DMS53 (cell line): ENCODE data around the gene KCNH5.

Experiments
- DNase-seq: peaks from one replicate; lab custom pipeline; 2025; lab: John Stamatoyannopoulos, UW

KCNH5 gene

DNA sequence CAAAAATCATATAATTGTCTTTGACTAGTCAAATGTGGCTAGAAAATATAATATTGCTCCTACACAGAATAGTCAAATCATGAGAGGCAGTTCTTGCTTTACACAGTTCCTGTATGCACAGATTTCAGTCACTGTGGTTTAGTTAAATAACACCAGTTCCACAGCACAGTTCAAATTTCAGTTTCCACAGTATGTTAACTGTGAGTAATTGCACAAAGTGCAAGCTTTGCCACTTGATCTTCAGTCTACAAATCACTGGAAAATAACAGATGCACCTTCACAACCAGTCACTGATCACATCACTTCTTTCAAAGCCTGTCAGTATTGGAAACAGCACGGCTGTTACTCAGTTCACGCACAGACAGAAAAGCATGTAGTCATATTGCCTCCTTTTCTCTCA, 38.7 kb downstream of the KCNH5 start:
- no peak for DNase-seq

DNA sequence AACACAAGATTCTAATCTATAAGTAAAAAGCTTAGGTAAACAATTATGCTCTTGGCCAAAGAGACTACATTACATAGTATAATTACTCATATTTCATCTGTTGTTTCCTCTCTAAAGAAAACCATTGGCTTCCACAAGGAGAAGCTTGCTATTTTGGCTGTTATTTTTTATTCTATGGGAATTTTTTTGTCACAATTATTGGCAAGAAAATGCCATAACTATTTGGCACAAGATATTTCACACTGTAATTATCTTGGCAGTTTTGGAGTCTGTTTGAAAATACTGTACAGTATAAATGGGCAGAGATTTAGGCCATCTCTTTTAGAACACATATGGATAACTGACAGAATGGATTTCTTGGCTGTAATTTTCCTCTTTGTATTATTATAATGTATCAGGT, 51.2 kb downstream of the KCNH5 start:
- no peak for DNase-seq

DNA sequence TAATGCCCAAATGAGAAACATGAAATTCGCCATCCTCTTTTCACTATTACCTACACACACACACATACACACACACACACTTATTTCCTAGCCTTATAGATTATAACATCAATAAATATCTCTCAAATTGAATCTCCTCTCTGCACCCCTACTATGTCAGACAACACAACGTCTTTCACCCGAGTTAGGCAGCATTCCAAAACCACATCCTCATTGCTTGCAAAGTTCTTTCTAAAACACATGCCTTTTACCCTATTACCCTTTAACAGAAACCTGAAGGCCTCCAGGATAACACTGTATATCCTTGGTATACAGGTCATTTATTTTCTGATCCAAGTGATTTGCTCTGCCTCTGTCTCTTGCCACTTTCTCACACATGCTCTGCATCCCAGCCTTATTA, 56.3 kb downstream of the KCNH5 start:
- no peak for DNase-seq

DNA sequence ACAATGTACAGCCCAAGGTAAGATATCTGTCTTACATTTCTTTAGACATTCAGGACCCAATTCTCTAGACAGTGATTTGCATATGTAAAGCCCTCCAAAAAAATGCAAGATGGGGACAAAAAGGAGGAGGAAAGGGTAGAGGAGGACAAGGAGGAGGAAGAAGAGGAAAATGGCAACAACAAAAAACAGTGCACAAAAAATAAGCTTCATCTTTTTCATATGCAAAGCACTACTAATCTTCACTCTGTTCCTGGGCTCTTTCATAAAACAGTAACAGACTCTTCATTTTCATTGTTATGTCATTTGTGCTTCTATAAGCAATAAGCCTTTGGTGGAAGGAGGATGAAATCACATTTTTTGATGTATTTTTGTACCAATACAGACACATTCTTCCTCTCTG, 61.4 kb downstream of the KCNH5 start:
- no peak for DNase-seq

DNA sequence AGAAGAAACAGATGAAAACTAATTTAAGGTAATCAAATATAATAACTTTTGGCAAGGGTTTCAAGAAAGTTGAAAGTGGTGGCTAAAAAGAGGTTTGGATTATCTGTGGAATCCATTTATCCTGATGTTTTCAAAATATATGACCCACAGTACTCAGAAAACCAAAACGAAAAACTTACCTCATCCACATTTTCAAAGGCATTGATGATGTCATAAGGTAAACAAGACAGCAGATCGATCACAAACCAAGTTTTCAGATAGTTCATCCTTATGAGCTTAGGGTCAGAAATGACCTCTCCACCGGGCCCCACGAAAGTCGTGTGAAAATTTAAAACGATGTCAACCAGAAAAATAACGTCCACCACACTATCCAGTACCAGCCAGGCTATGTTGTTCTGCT, 64.6 kb downstream of the KCNH5 start:
- no peak for DNase-seq

DNA sequence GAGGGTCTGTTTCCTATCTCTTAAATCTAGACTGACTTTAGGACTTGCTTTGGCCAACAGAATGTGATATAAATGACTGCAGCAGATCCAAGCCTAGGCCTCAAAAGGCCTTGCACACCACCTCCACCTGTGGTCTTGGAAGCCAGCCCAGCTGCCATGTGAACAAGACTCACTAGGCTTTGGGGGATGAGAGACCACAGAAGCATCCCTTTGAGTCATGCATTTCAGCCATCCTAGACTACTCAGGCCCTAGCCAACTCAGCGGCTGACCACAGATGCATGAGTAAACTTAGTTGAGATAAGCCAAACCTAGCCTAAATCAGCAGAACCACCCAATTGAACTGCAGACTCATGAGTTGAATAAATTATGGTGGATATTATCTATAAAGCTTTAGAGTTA, 87.7 kb downstream of the KCNH5 start:
- no peak for DNase-seq

DNA sequence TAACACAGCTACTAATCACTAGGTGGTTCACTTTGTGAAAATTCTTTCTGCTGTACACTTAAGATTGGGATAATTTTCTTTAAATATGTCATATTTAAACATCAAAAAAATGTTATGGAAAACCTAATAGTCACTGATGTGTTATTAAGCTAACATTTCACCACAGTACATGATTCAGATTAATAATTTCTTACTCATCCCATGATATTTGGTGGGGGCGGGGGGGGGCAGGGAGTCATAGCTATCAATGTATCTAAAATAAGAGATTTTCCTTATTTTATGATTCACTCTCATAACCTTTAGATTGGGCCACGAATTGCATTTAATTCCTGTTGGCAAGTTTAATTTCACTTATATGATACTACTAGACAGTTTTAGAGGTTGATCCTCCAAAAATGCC, 88.8 kb downstream of the KCNH5 start:
- DNase-seq, result no peak

DNA sequence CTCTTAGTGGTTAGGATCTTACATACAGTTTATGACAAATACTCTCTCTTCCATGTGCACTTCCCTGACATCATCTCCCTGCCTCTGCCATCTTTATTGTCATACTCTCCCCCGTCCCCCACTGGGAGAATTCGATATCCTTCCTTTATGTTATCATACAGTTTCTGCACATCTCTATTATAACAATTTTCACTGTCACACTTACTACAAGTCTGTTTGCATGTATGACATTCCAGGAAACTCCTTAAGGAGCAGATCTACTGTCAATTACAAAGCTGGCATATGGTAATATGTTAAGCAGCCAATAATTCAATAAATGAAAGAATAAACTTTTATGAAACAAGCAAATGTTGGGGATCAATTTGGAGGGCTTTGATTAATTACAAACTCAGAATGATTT, 91.1 kb downstream of the KCNH5 start:
- no peak for DNase-seq

DNA sequence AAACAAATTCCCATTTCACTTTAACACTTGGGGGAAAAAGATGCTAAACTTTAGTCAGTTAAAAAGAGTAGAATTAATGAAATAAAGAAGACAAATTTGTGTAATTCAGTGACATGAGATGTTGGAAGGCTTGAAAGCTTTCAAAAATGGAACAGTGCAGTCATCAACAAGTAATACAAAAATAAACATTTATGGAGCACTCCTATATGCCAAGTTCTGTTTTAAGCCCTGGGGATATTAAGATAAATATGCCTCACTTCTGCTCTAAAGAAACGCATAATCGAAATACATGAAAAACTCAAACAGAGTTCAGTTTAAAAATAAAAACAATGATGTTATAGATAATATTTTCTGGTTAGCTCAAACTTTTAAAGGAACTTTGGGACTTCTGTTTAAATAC, 93.0 kb downstream of the KCNH5 start:
- DNase-seq, result no peak

DNA sequence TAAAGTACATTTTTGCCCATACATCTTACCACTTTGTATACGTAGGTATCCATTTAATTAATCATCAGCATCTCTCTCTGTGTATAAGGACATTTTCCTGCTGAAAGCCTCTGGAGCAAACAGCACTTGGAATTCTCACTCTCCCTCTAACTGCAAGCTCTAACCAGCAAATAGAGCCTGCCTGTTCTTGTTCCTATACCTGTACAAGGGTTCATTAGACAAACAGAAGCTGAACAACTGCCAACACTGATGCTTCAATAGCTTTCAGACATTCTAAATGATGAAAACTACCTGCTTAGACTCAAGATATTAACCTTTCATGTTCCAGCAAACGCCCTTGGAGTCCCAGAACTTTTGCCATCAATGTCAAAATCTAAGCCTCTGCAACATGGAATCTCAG, 98.0 kb downstream of the KCNH5 start:
- DNase-seq, result no peak

DNA sequence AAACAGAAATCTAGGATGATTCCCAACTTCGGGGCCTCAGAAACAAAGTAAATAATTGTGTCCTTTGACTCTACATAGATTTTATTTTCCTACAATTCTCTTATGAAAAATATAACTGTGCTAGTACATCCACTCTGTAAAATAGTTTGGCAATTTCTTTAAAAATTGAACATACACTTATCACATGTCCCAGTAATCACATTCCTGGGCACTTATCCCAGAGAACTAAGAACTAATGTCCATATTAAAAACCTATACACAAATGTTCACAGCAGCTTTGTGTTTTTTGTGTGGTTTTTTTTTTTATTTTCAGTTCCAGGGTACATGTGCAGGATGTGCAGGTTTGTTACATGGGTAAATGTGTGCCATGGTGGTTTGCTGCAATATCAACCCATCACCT, 99.0 kb downstream of the KCNH5 start:
- no peak for DNase-seq

DNA sequence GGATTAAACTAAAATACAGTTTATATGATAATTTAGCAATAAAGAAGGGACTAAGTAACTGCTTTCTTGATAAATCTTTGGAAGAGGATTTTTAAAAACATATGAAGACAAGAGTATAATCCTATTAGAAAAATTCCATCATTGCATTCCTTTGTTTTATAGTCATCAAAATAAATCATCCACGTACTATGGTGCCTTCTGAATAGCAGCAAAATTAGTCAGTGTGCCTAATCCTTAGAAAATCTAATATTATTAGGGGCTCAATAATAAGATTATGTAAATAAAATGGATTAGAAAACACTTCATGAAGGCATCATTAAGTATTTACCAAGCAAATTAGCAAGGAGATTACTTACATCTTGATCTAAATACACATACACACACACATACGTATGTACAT, 102.1 kb downstream of the KCNH5 start:
- DNase-seq, result no peak

DNA sequence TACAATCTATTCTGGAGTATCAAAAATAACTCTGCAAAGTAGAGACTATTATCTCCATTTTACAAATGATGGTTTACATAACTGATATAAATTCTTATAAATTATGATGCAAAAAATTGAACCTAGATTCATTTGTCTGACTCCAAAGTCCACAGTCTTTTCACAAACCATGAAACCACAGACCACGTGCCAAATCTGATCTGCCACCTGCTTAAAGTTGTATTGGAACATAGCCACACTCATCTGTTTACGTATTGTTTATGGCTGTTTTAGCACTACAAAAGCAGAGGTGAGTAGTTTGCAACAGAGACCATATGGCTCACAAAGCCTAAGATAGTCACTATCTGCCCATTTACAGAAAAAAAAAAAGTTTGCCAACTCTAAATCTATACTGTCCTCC, 105.3 kb downstream of the KCNH5 start:
- peak; percentile 60 for DNase-seq

DNA sequence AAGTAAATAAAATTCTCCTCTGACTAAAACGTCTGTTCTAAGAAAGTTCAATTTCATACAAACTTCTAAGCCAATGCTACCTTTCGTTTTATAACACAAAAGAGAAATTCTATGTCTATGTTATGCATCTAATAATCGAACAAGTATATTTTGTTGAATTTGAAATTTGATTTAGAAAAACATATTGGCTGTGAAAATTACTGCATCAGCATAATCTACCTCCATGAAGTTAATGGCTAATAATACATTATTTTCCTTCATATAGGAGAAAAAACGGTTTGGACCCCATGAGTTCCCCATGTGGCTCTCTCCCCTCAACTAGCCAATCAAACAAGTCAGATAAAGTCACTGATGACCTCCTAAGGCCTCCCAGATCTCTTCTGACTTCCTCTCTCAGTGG, 106.5 kb downstream of the KCNH5 start:
- no peak for DNase-seq

DNA sequence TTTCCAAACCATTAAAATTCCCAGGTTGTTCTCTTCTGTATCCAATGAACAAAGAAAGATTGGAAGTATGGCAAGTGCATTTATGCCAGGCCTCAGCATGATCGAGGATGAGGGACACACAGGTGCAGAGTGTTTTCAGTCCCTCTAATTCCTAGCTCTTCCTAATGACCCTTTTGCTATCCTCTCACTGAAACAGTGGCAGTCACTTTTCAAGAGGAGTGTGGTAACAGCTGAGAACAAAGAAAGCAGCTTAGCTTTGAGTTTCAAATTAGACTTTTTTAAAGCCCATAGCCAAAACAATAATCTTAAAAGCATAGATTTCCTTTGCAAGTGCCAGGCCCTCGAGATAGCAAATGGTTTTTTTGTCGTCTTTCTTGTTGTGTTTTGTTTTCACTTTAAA, 110.8 kb downstream of the KCNH5 start:
- DNase-seq, result no peak

DNA sequence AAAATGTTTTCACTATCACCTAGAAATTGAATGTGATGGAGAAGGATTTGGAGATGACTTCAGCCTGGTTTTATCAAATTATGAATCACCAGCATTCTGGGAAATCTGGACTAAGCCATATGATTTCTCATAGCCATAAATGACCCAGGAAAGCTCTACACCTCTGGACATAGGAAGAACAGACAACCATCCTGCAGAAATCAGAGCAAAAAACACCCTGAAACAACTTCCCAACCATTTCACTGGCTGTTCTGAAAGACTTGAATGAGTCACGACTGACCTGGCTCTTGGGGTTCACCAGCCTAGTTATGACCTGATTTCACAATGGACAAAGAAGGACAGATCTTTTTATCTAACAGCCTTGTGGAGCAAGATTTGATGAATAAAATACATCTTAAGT, 123.8 kb downstream of the KCNH5 start:
- no peak for DNase-seq

DNA sequence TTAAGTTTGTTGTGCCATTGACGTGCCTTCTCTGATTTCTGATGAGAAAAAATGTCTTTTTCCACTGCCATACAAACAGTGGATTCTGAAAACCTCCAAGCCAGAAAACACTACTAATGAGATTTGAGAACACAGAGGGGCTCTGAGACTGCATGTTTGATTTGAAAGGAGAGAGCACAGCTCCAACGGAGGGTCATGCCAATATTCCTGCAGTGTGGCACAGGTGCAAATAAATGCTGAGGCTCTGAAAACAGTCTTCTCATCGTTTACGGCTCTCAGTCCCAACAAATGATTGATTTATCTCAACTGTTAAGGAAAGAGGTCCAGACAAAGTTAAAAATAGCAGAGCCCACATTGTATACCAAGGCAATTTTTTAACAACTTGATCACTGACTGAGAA, 128.7 kb downstream of the KCNH5 start:
- DNase-seq, result no peak

DNA sequence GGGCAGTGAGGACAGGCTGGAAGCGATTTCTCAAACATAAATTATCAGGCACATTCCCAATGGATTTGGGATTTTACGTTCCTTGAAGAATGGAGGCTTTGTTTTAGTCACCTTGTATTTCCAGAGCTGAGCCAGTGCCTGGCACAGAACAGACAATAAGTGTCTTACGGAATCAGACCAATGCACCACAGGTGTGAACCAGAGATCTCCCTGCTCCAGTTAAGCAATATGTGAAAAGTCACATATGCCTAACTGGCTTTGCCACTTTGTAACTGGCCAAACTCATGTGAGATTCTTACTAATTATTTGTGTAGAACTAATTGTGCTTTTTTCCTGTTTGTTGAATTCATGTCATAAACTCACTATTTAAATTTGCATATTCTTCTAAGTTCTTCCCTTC, 130.4 kb downstream of the KCNH5 start:
- DNase-seq, result no peak

DNA sequence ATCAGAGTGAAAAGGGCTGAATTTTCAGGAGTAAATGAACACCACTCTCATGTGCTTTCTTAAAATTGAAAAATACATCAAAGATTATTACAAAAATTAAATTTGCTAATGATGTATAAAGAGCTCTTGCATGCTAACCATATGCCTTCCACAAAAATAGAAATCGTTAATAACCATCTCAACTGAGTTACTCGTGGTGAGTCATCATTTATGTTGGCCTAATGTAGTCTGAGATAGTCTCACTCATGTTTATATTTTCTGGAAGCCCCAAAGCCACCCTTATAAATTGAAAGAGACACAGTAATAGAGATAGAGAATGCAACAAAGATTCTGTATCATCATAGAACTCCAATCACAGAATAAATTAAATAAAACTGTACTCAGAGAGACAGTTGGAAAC, 131.2 kb downstream of the KCNH5 start:
- DNase-seq, result no peak

DNA sequence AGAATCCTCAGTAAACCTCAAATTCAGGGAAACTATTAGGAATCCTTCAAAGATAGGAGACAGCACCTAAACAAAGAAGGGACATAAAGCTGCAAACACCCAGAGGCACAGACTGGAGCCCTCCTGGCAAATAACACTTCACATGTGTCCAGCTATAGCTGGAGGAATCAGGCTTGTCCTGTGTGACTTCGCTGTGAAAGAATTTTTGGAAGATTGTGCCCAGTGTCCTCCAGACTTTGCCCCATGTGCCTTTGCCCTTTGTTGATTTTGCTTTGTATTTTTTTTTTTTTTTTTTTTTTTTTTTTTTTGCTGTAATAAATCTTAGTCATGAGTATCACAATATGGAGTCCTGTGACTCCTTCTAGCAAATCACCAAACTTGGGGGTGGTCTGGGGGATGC, 136.8 kb downstream of the KCNH5 start:
- peak; percentile 17 for DNase-seq

DNA sequence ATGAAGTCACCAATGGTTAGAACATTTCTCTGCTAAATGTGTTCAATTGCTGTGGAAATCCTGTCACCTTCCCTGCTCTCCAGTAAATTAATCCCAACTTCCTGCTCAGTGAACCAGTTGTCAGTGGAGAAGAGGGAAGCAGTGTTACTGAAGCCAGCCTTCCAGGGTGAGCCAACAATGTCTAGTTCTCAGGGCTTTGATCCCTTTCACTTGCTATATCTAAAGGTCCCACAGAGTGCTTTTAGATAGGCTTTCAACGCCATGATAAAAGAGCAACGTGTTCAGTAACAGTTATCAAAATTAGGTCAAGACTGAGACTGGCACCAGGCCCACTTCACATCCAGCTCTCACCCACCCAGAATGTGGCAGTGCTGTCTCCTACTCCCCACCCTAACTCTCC, 139.7 kb downstream of the KCNH5 start:
- peak; percentile 29 for DNase-seq

DNA sequence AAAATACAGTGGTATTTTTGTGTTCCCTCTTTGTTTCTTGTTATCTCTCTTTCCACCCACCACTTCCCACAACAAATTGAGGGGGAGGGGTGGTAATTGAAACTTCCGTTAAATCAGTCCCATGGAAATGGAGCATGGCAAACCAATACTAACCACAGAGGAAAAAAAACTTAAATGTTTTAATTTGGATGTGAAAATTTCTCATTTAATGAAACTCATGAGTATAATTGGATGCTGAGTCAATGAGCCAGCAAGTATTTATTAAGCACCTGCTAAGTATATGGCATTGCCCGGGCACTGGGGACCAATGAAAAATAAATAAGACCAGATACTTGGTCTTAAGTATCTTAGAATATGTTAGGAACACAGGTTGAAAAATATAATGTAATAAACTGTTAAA, 147.5 kb downstream of the KCNH5 start:
- DNase-seq, result no peak

DNA sequence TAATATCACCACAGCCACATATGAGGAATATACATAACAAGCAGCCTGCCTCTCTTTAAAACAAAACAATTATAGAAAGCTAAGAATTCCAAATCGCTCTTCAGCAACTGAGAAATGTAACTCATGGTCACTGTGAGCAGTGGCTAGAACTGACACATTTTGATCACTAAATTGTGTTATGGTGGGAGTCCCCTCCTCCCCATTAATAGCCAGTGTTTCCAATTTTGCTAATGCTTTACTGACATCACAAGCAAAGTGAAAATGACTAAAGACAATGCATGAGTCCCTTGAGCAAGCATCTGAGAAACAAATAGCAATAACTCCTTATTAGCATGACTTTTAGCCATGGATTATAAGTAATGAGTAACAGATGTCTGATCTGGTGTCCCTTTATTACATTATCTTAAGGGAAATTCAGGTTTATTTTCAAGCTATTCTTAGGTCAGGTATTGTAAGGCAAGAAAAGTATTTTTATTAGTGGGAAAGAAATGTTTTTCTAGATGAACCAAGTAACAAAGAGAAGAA, 148.3 kb downstream of the KCNH5 start:
- no peak for DNase-seq

DNA sequence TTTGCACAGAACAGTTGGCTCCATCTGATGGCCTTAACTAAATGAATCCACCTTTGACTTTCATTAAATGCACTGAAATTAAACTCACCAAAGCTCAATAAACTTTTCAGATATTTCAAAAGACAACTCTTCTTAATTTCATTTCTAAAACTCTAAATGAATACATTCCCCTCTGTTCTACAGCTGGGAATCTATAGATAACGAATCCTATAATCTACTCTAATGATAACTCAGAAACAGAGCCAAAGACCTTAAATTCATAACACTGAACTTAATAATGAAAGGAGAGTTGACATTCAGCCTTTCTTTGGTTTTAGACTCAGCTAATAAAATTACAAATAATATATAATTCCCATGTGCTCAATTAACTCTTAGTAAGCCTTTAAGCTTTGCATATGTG, 150.5 kb downstream of the KCNH5 start:
- DNase-seq, result no peak

DNA sequence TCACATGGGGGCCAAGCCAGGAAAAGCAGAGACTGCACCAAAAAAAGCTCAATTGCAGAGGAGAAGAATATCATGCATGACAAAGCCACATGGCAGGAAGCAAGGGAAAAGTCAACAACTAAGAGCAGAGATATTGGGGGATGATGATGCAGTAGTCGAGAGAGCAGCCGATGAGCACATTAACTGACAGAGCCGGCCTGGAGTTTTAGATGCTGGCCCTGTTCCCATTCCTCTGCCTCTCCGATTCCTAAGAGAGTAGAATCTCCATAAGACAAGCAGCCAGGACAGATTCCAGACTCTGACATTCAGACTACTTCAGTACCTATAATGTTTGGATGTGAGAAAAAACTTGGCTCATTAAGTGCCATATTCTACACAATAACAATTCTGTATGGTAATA, 155.9 kb downstream of the KCNH5 start:
- no peak for DNase-seq
